B cell (primary cell): ENCODE data around the gene PDE4B.

ENCODE experiments used
- CTCF ChIP-seq: fragments of 200-600 bp; IDR thresholded peaks from one replicate; pipeline ENCODE4 v1.8.0; 2022; ENCODE audit warnings: antibody characterized with exemption, mild to moderate bottlenecking
- EZH2 ChIP-seq: IDR thresholded peaks from 2 replicates; pipeline ENCODE4 v1.6.1; 2012; ENCODE audit warnings: borderline replicate concordance, low read depth, mild to moderate bottlenecking, moderate library complexity, low read length; ENCODE audit not compliant: insufficient read depth, poor library complexity, severe bottlenecking

DNA sequence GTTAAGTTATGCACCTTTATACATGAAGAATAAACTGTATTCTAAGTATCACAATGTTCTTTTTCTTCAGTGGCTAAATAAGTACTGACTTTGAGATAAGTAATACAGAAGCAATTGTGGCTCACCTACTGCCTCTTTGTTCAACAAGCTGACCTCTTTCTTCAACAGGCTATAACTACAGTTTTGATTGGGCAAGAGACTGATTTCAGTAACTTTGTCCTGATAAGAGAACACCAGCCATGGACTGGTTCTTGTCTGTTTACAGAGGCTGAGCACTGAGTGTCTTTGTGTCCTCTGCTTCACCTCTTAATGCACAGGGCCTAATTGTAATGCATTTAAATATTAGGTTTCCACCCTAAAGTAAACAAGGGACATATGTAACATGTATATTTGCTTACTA lies 34.6 kb upstream of the PDE4B start:
- no peak for TF ChIP-seq CTCF
- TF ChIP-seq EZH2 = no peak
